Left lung (tissue), 10 donors: Measurements from ENCODE around the gene BCL2L2. TPM values are rescaled to one million over a fixed set of nuclear protein-coding genes. Genes with fewer than 3 reads are reported as not detected.
A peak's percentile ranks its signal among the peaks of the same experiment; 100 is the strongest.
"Not testable (repeated sequence)": the region's sequence is repeated elsewhere in the genome, so short reads cannot be mapped to it uniquely, and the experiment has no call there.

Experiments
- ATAC-seq: fragments of 200-7000 bp; cut with Tn5 transposase; one replicate; pipeline ENCODE4 v1.9.1; 2020; ENCODE audit warnings: moderate library complexity
- DNase-seq, 4 donors: peaks; one replicate each; pipeline ENCODE4 v3.0.0-alpha.2; 2013 to 2020
- H3K27ac ChIP-seq, 2 donors: fragments of 200-600 bp; sonication (generic) in 1 of 2; one replicate each; pipeline versions ENCODE4 v1.5.0 to v1.8.0; 2020 to 2021
- H3K27me3 ChIP-seq, 2 donors: fragments of 200-600 bp; sonication (generic) in 1 of 2; one replicate each; pipeline versions ENCODE4 v1.5.0 to v1.8.0; 2020 to 2021
- H3K36me3 ChIP-seq, 2 donors: fragments of 200-600 bp; sonication (generic) in 1 of 2; one replicate each; pipeline versions ENCODE4 v1.5.0 to v1.8.0; 2020 to 2021
- H3K4me1 ChIP-seq, 2 donors: fragments of 200-600 bp; one replicate each; pipeline ENCODE4 v1.8.0; 2021
- H3K4me3 ChIP-seq, 2 donors: fragments of 200-600 bp; sonication (generic) in 1 of 2; one replicate each; pipeline versions ENCODE4 v1.5.0 to v1.8.0; 2020 to 2021; ENCODE audit warnings: mild to moderate bottlenecking in 1 of 2
- H3K9me3 ChIP-seq, 2 donors: fragments of 200-600 bp; sonication (generic) in 1 of 2; one replicate each; pipeline versions ENCODE4 v1.5.0 to v1.8.0; 2020 to 2021
- CTCF ChIP-seq, 2 donors: fragments of 200-600 bp; sonication (generic) in 1 of 2; IDR thresholded peaks; one replicate each; pipeline versions ENCODE4 v1.5.0 to v1.8.0; 2021; ENCODE audit warnings: antibody characterized with exemption in 2 of 2
- intact Hi-C, 2 donors: fragments of 100-400 bp; cut with DNase I; formaldehyde crosslinking; loops; one replicate each; pipeline versions ENCODE4 v1.11.2 to v1.14.2; 2022
- polyA plus RNA-seq, 6 donors: library from polyadenylated mRNA; unstranded; fragments of 120-200 nt; gene quantifications; one replicate each; pipeline ENCODE4 v1.2.1, GENCODE V29; 2013; ENCODE audit not compliant: insufficient read length in 6 of 6
- total RNA-seq, 2 donors: library from RNA; stranded (reverse); fragmentation: NEBNext Ultra II Directional; extraction: Animal tissue kit (Norgen Biotek cat#: 25700); gene quantifications; one replicate each; pipeline ENCODE4 v1.2.1, GENCODE V29; 2021
- donor health status: DM: no; HTN: yes; CAD: no.
- donor health status: DM: no; HTN: no; CAD: no.

Gene BCL2L2
- total and polyA plus RNA-seq, 8 donors: 37.1 to 49.9 (median 40.4) TPM

- intact Hi-C loops: no loop called here
- DNase-seq (no peak), ATAC-seq (no peak)
- H3K9me3 ChIP-seq: no peaks in the 10 kb centered on the region
- no peak overlapping the region for H3K27ac ChIP-seq
- H3K36me3 ChIP-seq: peaks cover 0 to 22% of the 10 kb centered on the region in 2 donors
- no peaks in the 10 kb centered on the region for H3K4me1 ChIP-seq
- H3K4me3 ChIP-seq: no peak overlapping the region
- H3K27me3 ChIP-seq: no peaks in the 10 kb centered on the region
- TF ChIP-seq CTCF (IDR thresholded peaks at IDR 0.05): no peak
Measured at GRCh38 chr14:23275412-23275811, 31.2 kb upstream of the BCL2L2 start.

DNA sequence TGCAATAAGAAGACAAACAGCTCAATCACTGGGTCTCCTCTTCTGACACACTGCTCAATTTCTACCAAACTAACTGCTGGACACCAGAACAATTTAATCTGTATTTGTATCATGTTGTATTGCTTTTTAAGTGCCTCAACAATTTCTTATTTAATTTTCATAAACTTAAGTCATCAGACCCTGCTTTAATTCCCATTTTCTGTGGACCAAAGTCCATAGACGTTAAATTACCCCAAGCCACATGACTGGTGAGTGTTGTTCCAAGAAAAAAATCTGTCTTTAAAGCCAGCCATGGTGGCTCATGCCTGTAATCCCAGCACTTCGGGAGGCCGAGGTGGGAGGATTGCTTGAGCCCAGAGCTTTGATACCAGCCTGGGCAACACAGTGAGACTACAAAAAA is 29.4 kb upstream of the BCL2L2 start:
- no peaks in the 10 kb centered on the region for H3K4me1 ChIP-seq
- no peak overlapping the region for H3K27ac ChIP-seq
- no peak overlapping the region for H3K4me3 ChIP-seq
- intact Hi-C loops: no loop called here
- H3K9me3 ChIP-seq: no peaks in the 10 kb centered on the region
- DNase-seq (no peak), ATAC-seq (no peak)
- H3K36me3 ChIP-seq: peaks cover 0 to 27% of the 10 kb centered on the region in 2 donors
- no peak for TF ChIP-seq CTCF (IDR thresholded peaks at IDR 0.05)
- no peaks in the 10 kb centered on the region for H3K27me3 ChIP-seq

GRCh38 chr14:23277928-23278327 is 28.7 kb upstream of the BCL2L2 start:
- intact Hi-C loops, ATAC-seq, H3K27ac ChIP-seq, H3K9me3 ChIP-seq, H3K4me1 ChIP-seq, H3K27me3 ChIP-seq, H3K4me3 ChIP-seq, DNase-seq: not testable (repeated sequence)
- peaks cover 0 to 31% of the 10 kb centered on the region in 2 donors for H3K36me3 ChIP-seq

- Histone ChIP-seq H3K27ac (no peak overlapping the region), H3K4me1 (peaks cover 4 to 17% of the 10 kb centered on the region in 2 donors), H3K4me3 (no peak overlapping the region), H3K36me3 (peaks cover 0 to 18% of the 10 kb centered on the region in 2 donors), H3K27me3 (no peaks in the 10 kb centered on the region), H3K9me3 (no peaks in the 10 kb centered on the region)
- intact Hi-C loops: no loop called here
- ATAC-seq (no peak), DNase-seq (no peak)
- TF ChIP-seq CTCF (IDR thresholded peaks at IDR 0.05): no peak
Measured at GRCh38 chr14:23281247-23281646, 25.4 kb upstream of the BCL2L2 start.

GRCh38 chr14:23284654-23285529 is 21.7 kb upstream of the BCL2L2 start:
- no peak for DNase-seq
- Histone ChIP-seq H3K27ac (peak overlapping the region; percentile 88 to 92), H3K4me1 (peaks cover 4 to 27% of the 10 kb centered on the region in 2 donors), H3K4me3 (peak overlapping the region; percentile 83 to 84), H3K36me3 (peaks cover 0 to 9% of the 10 kb centered on the region in 2 donors), H3K27me3 (no peaks in the 10 kb centered on the region), H3K9me3 (no peaks in the 10 kb centered on the region)
- no peak for TF ChIP-seq CTCF (IDR thresholded peaks at IDR 0.05)
- peak; percentile 15 for ATAC-seq
- intact Hi-C loops: no loop called here
